Measurements from ENCODE around the gene TLR6.

TLR6 gene, protein sequence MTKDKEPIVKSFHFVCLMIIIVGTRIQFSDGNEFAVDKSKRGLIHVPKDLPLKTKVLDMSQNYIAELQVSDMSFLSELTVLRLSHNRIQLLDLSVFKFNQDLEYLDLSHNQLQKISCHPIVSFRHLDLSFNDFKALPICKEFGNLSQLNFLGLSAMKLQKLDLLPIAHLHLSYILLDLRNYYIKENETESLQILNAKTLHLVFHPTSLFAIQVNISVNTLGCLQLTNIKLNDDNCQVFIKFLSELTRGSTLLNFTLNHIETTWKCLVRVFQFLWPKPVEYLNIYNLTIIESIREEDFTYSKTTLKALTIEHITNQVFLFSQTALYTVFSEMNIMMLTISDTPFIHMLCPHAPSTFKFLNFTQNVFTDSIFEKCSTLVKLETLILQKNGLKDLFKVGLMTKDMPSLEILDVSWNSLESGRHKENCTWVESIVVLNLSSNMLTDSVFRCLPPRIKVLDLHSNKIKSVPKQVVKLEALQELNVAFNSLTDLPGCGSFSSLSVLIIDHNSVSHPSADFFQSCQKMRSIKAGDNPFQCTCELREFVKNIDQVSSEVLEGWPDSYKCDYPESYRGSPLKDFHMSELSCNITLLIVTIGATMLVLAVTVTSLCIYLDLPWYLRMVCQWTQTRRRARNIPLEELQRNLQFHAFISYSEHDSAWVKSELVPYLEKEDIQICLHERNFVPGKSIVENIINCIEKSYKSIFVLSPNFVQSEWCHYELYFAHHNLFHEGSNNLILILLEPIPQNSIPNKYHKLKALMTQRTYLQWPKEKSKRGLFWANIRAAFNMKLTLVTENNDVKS

DNA sequence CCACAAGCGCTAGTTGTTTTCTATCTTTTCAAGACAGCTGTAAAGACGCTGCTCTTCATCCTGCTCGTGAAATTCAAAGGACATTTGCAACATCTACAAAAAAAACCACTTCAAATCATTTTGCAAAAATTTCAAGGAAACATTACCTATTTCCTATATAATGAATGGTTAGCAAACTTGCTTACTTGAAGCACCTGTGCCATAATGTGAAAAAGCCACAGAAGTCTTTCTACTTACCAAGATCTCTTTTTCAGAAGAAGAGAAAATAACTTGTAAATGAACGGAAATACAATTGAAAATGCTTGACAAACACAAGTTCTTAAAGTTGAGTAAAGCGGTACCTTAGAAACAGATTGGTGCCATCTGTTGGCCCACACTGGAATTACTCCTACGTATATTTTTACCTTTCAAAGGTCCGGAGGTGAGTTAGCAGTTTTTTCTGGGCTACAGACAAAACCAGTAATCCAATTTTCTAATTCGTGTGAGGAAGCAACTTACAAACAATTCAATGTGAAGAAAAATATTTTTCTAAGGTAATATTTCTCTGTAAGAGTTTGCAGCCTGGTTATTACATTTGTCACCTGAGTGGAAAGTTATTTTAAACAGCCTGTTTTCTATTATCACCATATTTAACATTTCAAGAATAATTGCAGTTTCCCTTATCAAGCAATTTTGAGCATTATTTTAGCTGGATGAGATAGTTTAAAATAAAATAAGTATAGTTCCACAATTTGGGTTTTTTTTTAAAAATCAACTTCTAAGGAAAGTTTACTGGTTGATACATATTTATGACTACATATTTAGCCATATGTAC is at the start of gene TLR6:
TSS of gene TLR6 (minus strand) at position 294 of the 814 bp plus-strand sequence. CDS start 27,344 bp downstream, outside the sequence.
- DNase-seq: peak; percentile 80

GRCh38 chr4:38905652-38906385 is 49.2 kb upstream of the TLR6 start:
- no peak for DNase-seq

DNA sequence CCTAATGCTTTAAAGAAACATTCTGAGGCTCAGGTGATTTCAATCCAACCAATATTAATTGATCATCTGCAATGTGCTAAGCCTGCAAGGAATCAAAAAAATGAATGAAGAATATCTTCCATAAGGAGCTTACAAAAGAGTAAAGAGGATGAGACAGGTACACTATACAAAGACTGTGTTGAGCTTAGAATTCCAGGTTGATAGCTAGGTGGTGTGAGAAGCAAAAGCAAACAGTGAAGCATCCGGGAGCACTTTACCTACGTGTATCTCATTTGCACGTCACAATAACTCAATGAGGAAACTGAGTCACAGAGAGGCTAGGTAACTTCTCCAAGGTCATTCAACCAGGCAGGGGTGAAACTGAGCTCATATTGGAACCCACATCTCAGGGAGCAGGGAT is 48.1 kb upstream of the TLR6 start:
- no peak for DNase-seq

- no peak for DNase-seq
Observed at GRCh38 chr4:38904090-38904666, 47.6 kb upstream of the TLR6 start.

DNA sequence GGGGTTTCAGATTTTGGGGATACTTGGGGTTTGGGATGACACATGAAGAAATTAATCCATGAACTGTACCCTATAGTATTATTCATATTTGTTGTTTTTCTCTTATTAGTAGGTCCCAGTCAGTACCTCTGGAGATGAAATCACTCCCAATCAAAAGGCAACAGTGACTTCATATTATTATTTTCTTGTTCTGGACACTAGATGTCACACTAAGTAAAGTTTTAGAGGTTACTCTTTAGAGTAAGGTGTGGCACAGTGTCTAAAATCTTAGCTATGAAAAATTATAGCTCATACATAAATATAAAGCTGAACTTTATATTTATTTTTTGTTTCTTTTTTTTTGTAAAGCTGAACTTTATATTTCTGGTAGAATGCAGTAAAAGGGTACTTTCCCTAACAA is 46.1 kb upstream of the TLR6 start:
- DNase-seq: no peak

GRCh38 chr4:38902221-38902620 is 45.6 kb upstream of the TLR6 start:
- no peak for DNase-seq

- no peak for DNase-seq
Observed at GRCh38 chr4:38898245-38898644, 41.6 kb upstream of the TLR6 start.

- DNase-seq: no peak
Observed at GRCh38 chr4:38896940-38897339, 40.3 kb upstream of the TLR6 start.

- DNase-seq: no peak
Observed at GRCh38 chr4:38894322-38894982, 37.8 kb upstream of the TLR6 start.

GRCh38 chr4:38891051-38891983 is 34.7 kb upstream of the TLR6 start:
- no peak for DNase-seq

GRCh38 chr4:38889143-38889542 is 32.5 kb upstream of the TLR6 start:
- DNase-seq: no peak

GRCh38 chr4:38884254-38884653 is 27.6 kb upstream of the TLR6 start:
- DNase-seq: no peak

GRCh38 chr4:38876636-38877035 is 20.0 kb upstream of the TLR6 start:
- DNase-seq: no peak

DNA sequence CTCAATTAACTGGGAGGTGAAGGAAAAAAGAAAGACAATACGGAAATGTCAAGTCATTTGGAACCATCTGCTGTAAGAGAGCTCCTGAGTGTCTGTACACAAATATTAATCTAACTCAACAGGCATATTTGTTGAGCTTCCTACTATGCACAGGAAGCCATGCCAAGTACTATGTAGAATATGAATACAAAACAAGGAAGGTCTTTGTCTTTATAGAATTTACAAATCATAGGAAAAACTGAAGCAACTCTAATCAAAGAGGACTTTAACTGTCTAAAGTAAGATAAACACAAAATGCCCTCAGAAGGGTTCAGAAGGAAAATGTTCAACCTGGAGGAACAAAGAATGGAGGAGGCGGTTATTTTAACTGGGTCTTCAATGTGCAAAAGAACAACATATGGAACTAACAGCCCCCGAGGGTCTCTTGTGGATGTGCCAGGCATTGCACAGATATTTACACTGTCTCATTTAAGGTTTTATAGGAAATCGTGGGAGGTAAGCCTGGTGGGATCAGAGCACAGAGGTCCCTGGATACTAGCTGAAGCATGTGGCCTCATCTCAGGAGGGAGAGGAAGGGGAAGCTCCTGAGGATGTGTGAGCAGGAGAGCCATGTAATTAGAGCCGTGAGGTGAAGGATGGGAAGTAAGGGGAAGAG is 16.8 kb upstream of the TLR6 start:
- no peak for DNase-seq

GRCh38 chr4:38872620-38873019 is 16.0 kb upstream of the TLR6 start:
- DNase-seq: no peak

- DNase-seq: no peak
Observed at GRCh38 chr4:38871593-38871992, 15.0 kb upstream of the TLR6 start.

DNA sequence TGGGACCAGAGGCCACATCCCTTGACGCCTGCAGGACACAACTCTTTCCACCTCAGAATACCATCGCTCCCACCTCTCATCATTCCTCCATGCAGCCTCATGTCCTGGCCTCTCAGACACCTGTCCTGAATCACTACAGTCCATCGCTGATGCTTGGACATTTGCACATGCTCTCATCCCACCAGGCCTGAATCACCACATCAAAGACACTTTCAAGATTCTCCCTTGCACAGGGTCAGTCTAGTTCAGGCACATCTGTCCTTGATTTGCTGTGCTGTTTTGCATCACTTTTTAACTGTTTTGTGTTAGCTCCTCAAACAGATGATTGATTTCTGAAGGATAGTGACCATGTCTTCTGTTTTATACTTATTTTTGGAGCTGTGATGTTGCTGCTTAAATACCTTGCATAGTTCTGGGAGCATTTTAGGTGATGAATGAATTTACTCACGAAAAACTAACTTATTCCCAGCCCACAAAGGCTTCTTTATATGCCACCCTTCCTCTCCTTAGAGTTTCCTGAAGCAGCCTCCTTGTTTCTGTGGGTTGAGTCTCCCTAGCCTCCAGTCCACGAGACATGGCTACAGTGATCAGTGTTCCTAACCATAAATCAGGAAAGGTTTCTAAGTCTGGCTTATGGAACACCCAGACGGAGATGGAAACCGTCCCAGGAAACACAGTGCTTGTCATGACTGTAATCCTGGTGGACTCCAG is 13.6 kb upstream of the TLR6 start:
- DNase-seq: no peak

GRCh38 chr4:38869511-38869910 is 12.9 kb upstream of the TLR6 start:
- DNase-seq: no peak
